Left lung (tissue), 10 donors: ENCODE data around the gene SLC25A26. TPM values are rescaled to one million over a fixed set of nuclear protein-coding genes. Genes with fewer than 3 reads are reported as not detected.
"Not testable (repeated sequence)": the region's sequence is repeated elsewhere in the genome, so short reads cannot be mapped to it uniquely, and the experiment has no call there.

ENCODE experiments used
- ATAC-seq: fragments of 200-7000 bp; cut with Tn5 transposase; one replicate; pipeline ENCODE4 v1.9.1; 2020; ENCODE audit warnings: moderate library complexity
- DNase-seq, 4 donors: peaks; one replicate each; pipeline ENCODE4 v3.0.0-alpha.2; 2013 to 2020
- H3K27ac ChIP-seq, 2 donors: fragments of 200-600 bp; sonication (generic) in 1 of 2; one replicate each; pipeline versions ENCODE4 v1.5.0 to v1.8.0; 2020 to 2021
- H3K27me3 ChIP-seq, 2 donors: fragments of 200-600 bp; sonication (generic) in 1 of 2; one replicate each; pipeline versions ENCODE4 v1.5.0 to v1.8.0; 2020 to 2021
- H3K36me3 ChIP-seq, 2 donors: fragments of 200-600 bp; sonication (generic) in 1 of 2; one replicate each; pipeline versions ENCODE4 v1.5.0 to v1.8.0; 2020 to 2021
- H3K4me1 ChIP-seq, 2 donors: fragments of 200-600 bp; one replicate each; pipeline ENCODE4 v1.8.0; 2021
- H3K4me3 ChIP-seq, 2 donors: fragments of 200-600 bp; sonication (generic) in 1 of 2; one replicate each; pipeline versions ENCODE4 v1.5.0 to v1.8.0; 2020 to 2021; ENCODE audit warnings: mild to moderate bottlenecking in 1 of 2
- H3K9me3 ChIP-seq, 2 donors: fragments of 200-600 bp; sonication (generic) in 1 of 2; one replicate each; pipeline versions ENCODE4 v1.5.0 to v1.8.0; 2020 to 2021
- CTCF ChIP-seq, 2 donors: fragments of 200-600 bp; sonication (generic) in 1 of 2; IDR thresholded peaks; one replicate each; pipeline versions ENCODE4 v1.5.0 to v1.8.0; 2021; ENCODE audit warnings: antibody characterized with exemption in 2 of 2
- intact Hi-C, 2 donors: fragments of 100-400 bp; cut with DNase I; formaldehyde crosslinking; loops; one replicate each; pipeline versions ENCODE4 v1.11.2 to v1.14.2; 2022
- polyA plus RNA-seq, 6 donors: library from polyadenylated mRNA; unstranded; fragments of 120-200 nt; gene quantifications; one replicate each; pipeline ENCODE4 v1.2.1, GENCODE V29; 2013; ENCODE audit not compliant: insufficient read length in 6 of 6
- total RNA-seq, 2 donors: library from RNA; stranded (reverse); fragmentation: NEBNext Ultra II Directional; extraction: Animal tissue kit (Norgen Biotek cat#: 25700); gene quantifications; one replicate each; pipeline ENCODE4 v1.2.1, GENCODE V29; 2021
- donor health status: DM: no; HTN: yes; CAD: no.
- donor health status: DM: no; HTN: no; CAD: no.

SLC25A26 gene
- total and polyA plus RNA-seq, 8 donors = 14.2 to 26.2 (median 22.4) TPM

GRCh38 chr3:66304293-66304692 is 83.5 kb downstream of the SLC25A26 start:
- no peak for ATAC-seq
- H3K27ac ChIP-seq = no peak overlapping the region

GRCh38 chr3:66306086-66306485 is 85.3 kb downstream of the SLC25A26 start:
- ATAC-seq, H3K27me3 ChIP-seq, H3K27ac ChIP-seq, H3K4me3 ChIP-seq, DNase-seq, H3K36me3 ChIP-seq, H3K4me1 ChIP-seq, intact Hi-C loops: not testable (repeated sequence)
- H3K9me3 ChIP-seq = peaks cover 0 to 14% of the 10 kb centered on the region in 2 donors

More at GRCh38 chr3:66304293-66304692, 83.5 kb downstream of the SLC25A26 start:
- TF ChIP-seq CTCF (IDR thresholded peaks at IDR 0.05) = no peak
- Histone ChIP-seq H3K36me3 (no peaks in the 10 kb centered on the region), H3K4me1 (peaks cover 0 to 4% of the 10 kb centered on the region in 2 donors), H3K27me3 (no peaks in the 10 kb centered on the region), H3K9me3 (peaks cover 0 to 2% of the 10 kb centered on the region in 2 donors), H3K4me3 (no peak overlapping the region)
- DNase-seq = no peak
- intact Hi-C loops = no loop called here

GRCh38 chr3:66306991-66307390 is 86.2 kb downstream of the SLC25A26 start:
- intact Hi-C loops, ATAC-seq: not testable (repeated sequence)

GRCh38 chr3:66312039-66312438 is 91.2 kb downstream of the SLC25A26 start:
- Histone ChIP-seq H3K36me3 (no peaks in the 10 kb centered on the region), H3K4me3 (no peak overlapping the region), H3K27me3 (no peaks in the 10 kb centered on the region), H3K4me1 (no peaks in the 10 kb centered on the region), H3K9me3 (peaks cover 0 to 22% of the 10 kb centered on the region in 2 donors), H3K27ac (no peak overlapping the region)
- no peak for TF ChIP-seq CTCF (IDR thresholded peaks at IDR 0.05)
- intact Hi-C loops = no loop called here
- DNase-seq (no peak), ATAC-seq (peak; percentile 40)

More at GRCh38 chr3:66306991-66307390, 86.2 kb downstream of the SLC25A26 start:
- H3K36me3 ChIP-seq, DNase-seq, H3K27ac ChIP-seq, H3K4me1 ChIP-seq, H3K27me3 ChIP-seq, H3K4me3 ChIP-seq: not testable (repeated sequence)
- H3K9me3 ChIP-seq = peaks cover 0 to 17% of the 10 kb centered on the region in 2 donors

GRCh38 chr3:66314455-66314854 is 93.7 kb downstream of the SLC25A26 start:
- DNase-seq (no peak), ATAC-seq (no peak)
- Histone ChIP-seq H3K4me1 (no peaks in the 10 kb centered on the region), H3K27me3 (no peaks in the 10 kb centered on the region), H3K36me3 (no peaks in the 10 kb centered on the region), H3K9me3 (peaks cover 0 to 20% of the 10 kb centered on the region in 2 donors), H3K27ac (no peak overlapping the region), H3K4me3 (no peak overlapping the region)
- TF ChIP-seq CTCF (IDR thresholded peaks at IDR 0.05) = no peak
- intact Hi-C loops = no loop called here

- DNase-seq = no peak
- Histone ChIP-seq H3K9me3 (no peaks in the 10 kb centered on the region), H3K27ac (no peak overlapping the region), H3K36me3 (no peaks in the 10 kb centered on the region), H3K27me3 (no peaks in the 10 kb centered on the region), H3K4me3 (no peak overlapping the region), H3K4me1 (no peaks in the 10 kb centered on the region)
- no peak for ATAC-seq
- intact Hi-C loops = no loop called here
- TF ChIP-seq CTCF (IDR thresholded peaks at IDR 0.05) = no peak
Measured at GRCh38 chr3:66317750-66318376, 97.1 kb downstream of the SLC25A26 start.
